Epithelial cell of esophagus (primary cell): ENCODE results near the gene TMEM30B.

Experiments
- DNase-seq: peaks from one replicate; pipeline ENCODE4 v3.0.0; 2010; ENCODE audit warnings: low read depth
- H3K4me3 ChIP-seq: 2 replicates; pipeline ENCODE4 v1.5.1; 2011; ENCODE audit warnings: mild to moderate bottlenecking, low read length, control low read depth
- CTCF ChIP-seq: IDR thresholded peaks from 2 replicates; pipeline ENCODE4 v1.5.1; 2011; ENCODE audit warnings: low read depth, mild to moderate bottlenecking, low read length, control low read depth, inconsistent platforms; ENCODE audit not compliant: insufficient read depth; ENCODE audit errors: missing control alignments

TMEM30B gene

DNA sequence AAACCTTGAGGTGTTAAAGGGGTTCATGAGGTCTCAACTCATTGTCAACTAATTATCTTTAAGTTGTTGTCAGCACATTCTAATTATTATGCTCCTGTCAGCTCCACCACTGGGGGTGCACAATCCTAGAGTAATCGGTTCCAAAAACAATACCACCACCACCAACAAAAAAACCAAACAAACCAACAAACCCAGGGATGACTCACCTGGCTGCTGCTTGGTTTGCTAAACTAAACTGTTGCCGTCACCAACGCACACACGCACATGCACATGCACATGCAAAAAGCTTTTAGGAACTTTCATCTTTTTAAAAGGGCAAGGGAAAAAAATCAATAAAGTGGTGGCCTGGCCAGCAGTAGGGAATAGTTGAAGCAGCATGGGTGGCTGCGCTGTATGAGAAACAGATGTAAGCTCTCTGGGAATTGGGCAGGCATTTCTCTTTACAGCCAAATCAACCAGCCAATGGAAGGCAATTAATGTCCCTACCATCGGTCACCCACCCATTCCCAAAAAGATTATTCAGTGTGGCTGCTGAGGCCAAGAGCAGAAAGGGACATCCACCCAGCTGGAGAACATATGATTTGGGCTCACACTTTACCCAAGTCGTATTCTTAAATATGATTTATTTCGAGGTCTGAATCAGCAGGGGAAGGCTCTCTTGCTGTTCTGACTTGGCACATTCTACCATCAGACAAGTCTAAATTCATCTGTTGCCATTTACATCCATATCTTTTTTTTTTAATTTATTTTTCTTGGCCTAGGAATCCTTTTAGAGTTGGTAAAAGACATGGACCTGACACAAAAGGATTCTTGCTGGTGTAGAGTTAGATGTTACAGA, 20.0 kb downstream of the TMEM30B start:
- H3K4me3 ChIP-seq = no peak overlapping the region
- TF ChIP-seq CTCF = no peak
- peak; percentile 77 for DNase-seq

DNA sequence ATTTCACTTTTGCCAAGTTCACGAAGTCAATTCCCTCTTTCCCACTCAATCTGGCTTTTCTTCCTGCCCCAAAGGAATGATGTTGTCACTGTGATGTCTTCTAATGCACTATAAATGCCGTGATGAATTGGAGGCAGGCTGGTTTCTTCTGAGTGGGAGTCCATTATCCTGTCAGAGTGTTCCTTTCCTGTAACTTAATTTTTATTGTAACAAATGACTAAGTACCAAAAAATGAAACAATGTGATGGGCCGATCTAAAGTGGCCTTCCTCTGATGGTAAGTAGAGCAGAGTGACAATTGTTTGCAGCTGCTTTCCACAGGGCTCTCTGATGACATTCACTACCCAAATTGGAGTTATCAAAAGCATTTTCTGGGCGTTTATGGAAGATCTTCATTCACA, 22.2 kb downstream of the TMEM30B start:
- no peak overlapping the region for H3K4me3 ChIP-seq
- no peak for DNase-seq
- no peak for TF ChIP-seq CTCF

DNA sequence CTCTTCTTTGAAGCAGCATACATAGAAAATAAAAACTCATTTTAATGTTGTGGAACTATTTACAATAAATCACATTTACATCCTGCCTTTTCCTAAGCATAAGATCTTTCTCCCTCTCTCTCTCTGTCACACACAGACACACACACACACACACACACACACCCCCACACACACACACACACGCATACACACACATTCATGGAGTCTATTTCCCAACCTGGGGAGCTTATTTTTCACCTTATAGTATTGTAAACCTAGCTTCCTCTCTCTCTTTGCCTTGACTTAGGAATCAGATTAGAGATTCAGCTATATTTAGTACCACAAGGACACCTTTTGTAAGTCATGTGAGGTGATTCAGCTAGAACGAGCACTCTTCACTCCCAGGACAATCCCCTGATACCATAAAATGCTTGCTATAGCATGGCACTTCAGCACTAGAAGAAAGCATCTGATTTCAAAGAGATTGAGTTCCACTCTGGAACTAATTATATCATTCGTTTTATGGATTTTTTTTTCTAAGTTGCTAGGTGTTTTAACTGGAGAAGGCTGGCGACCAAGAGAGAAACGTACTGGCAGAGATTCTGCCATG, 23.6 kb downstream of the TMEM30B start:
- no peak for DNase-seq
- H3K4me3 ChIP-seq = no peak overlapping the region
- no peak for TF ChIP-seq CTCF

DNA sequence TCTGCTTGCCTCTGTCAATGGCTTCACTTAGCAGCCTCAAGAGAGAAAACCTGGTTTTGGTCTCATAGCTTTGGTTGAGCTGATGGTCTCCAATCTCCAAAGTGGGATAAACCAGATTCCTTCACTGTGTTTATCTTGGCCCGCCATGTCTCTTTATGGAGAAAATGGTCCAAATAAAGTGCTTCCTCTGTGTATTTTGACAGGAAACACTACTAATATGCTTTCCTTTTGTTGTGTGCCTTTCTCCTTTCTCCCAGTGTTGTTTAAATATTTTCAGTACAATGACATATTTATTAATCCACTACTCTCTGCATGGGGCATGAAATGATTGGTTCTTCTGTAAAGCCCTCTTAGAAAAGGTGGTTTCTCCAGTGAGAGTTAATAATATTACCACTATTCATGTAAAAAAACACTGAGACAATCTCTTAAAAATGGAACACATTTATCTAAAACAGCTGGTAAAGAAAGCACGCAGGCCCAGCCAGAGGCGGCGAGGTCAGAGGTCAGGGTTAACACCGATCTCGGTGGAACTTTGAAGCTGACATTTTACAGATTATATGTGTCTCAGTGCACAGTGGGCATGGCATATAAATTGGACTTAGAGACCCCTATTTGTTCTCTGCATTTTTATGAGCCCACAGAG, 24.2 kb downstream of the TMEM30B start:
- TF ChIP-seq CTCF = no peak
- H3K4me3 ChIP-seq = no peak overlapping the region
- no peak for DNase-seq

- no peak overlapping the region for H3K4me3 ChIP-seq
- no peak for DNase-seq
- no peak for TF ChIP-seq CTCF
Measured at GRCh38 chr14:61255968-61256367, 25.2 kb downstream of the TMEM30B start.

- no peak for DNase-seq
- no peak for TF ChIP-seq CTCF
Measured at GRCh38 chr14:61254808-61255526, 26.2 kb downstream of the TMEM30B start.

More at GRCh38 chr14:61254808-61255526, 26.2 kb downstream of the TMEM30B start:
- no peak overlapping the region for H3K4me3 ChIP-seq
